CD14-positive monocyte (primary cell): Measurements from ENCODE around the gene FGGY. TPM values are rescaled to one million over a fixed set of nuclear protein-coding genes. Genes with fewer than 3 reads are reported as not detected.
A peak's percentile ranks its signal among the peaks of the same experiment; 100 is the strongest.

ENCODE experiments used
- DNase-seq, 3 donors: peaks; one replicate each; pipeline ENCODE4 v3.0.0-alpha.2; 2011 to 2022
- H2AFZ ChIP-seq: 2 replicates; pipeline ENCODE4 v1.6.0; 2012; ENCODE audit warnings: mild to moderate bottlenecking, low read depth, low read length, inconsistent platforms; ENCODE audit not compliant: insufficient read depth, poor library complexity, severe bottlenecking
- H3K27ac ChIP-seq, 2 donors: 1 replicate in 1 of 2; 2 replicates in 1 of 2; pipeline ENCODE4 v1.5.1; 2012 to 2013; ENCODE audit warnings: low read length in 2 of 2, control low read depth in 1 of 2, inconsistent platforms in 1 of 2, low read depth in 1 of 2, mild to moderate bottlenecking in 1 of 2
- H3K27me3 ChIP-seq, 2 donors: one replicate each; pipeline versions ENCODE4 v1.6.0 to v1.6.1; 2011 to 2013; ENCODE audit warnings: low read length in 2 of 2; ENCODE audit not compliant: control insufficient read depth in 2 of 2, insufficient read depth in 2 of 2
- H3K36me3 ChIP-seq, 2 donors: replicated peaks in 1 of 2; 1 replicate in 1 of 2; 2 replicates in 1 of 2; pipeline versions ENCODE4 v1.5.1 to v1.6.1; 2012 to 2013; ENCODE audit warnings: low read length in 2 of 2, control low read depth in 1 of 2, inconsistent platforms in 1 of 2, mild to moderate bottlenecking in 1 of 2; ENCODE audit not compliant: insufficient read depth in 2 of 2, control insufficient read depth in 1 of 2
- H3K4me1 ChIP-seq, 2 donors: 1 replicate in 1 of 2; 2 replicates in 1 of 2; pipeline versions ENCODE4 v1.5.1 to v1.6.1; 2012 to 2013; ENCODE audit warnings: low read length in 2 of 2, control low read depth in 1 of 2, inconsistent platforms in 1 of 2, mild to moderate bottlenecking in 1 of 2, moderate library complexity in 1 of 2; ENCODE audit not compliant: insufficient read depth in 2 of 2, control insufficient read depth in 1 of 2
- H3K4me2 ChIP-seq: replicated peaks from 2 replicates; pipeline ENCODE3; 2012; ENCODE audit warnings: low read length, moderate library complexity, mild to moderate bottlenecking; ENCODE audit not compliant: poor library complexity, severe bottlenecking; ENCODE audit errors: extremely low read depth
- H3K4me3 ChIP-seq, 3 experiments: fragments of 200-600 bp in 1 of 3; sonication (generic) in 1 of 3; replicated peaks in 1 of 3; 1 replicate in 2 of 3; 2 replicates in 1 of 3; pipeline ENCODE4 v1.5.1; 2011 to 2013; ENCODE audit warnings: low read length in 3 of 3, mild to moderate bottlenecking in 3 of 3, control low read depth in 2 of 3, low read depth in 2 of 3, inconsistent platforms in 1 of 3, moderate library complexity in 1 of 3
- H3K79me2 ChIP-seq: 2 replicates; pipeline ENCODE4 v1.6.0; 2012; ENCODE audit warnings: mild to moderate bottlenecking, control low read depth, inconsistent platforms, low read length, moderate library complexity; ENCODE audit not compliant: insufficient read depth
- H3K9ac ChIP-seq: 2 replicates; pipeline ENCODE4 v1.6.0; 2017; ENCODE audit warnings: low read length, mild to moderate bottlenecking; ENCODE audit not compliant: insufficient read depth, poor library complexity, severe bottlenecking
- H3K9me3 ChIP-seq, 2 donors: replicated peaks in 1 of 2; 1 replicate in 1 of 2; 2 replicates in 1 of 2; pipeline versions ENCODE4 v1.5.1 to v1.6.1; 2012 to 2013; ENCODE audit warnings: low read length in 2 of 2, control low read depth in 1 of 2; ENCODE audit not compliant: control insufficient read depth in 1 of 2, insufficient read depth in 1 of 2
- H4K20me1 ChIP-seq: 2 replicates; pipeline ENCODE4 v1.6.0; 2012; ENCODE audit warnings: mild to moderate bottlenecking, low read length, control low read depth, moderate library complexity; ENCODE audit not compliant: insufficient read depth
- H3K27ac Mint-ChIP-seq, 7 donors: one replicate each; pipeline ENCODE4 v1.8.0; 2020; ENCODE audit warnings: mild to moderate bottlenecking in 7 of 7, mixed read lengths in 7 of 7, moderate library complexity in 6 of 7, inconsistent platforms in 2 of 7
- H3K27me3 Mint-ChIP-seq, 3 donors: one replicate each; pipeline ENCODE4 v1.8.0; 2021 to 2022; ENCODE audit warnings: low read depth in 3 of 3, mild to moderate bottlenecking in 3 of 3, mixed read lengths in 3 of 3, moderate library complexity in 3 of 3, inconsistent platforms in 1 of 3
- H3K36me3 Mint-ChIP-seq, 2 donors: one replicate each; pipeline ENCODE4 v1.8.0; 2020; ENCODE audit warnings: mixed read lengths in 2 of 2, inconsistent platforms in 1 of 2, mild to moderate bottlenecking in 1 of 2
- H3K4me1 Mint-ChIP-seq: one replicate; pipeline ENCODE4 v1.8.0; 2020; ENCODE audit warnings: mild to moderate bottlenecking, mixed read lengths
- H3K4me3 Mint-ChIP-seq, 2 donors: one replicate each; pipeline ENCODE4 v1.8.0; 2020; ENCODE audit warnings: mild to moderate bottlenecking in 2 of 2, mixed read lengths in 2 of 2, moderate library complexity in 1 of 2
- H3K9me3 Mint-ChIP-seq, 7 donors: one replicate each; pipeline ENCODE4 v1.8.0; 2020 to 2022; ENCODE audit warnings: mixed read lengths in 7 of 7, mild to moderate bottlenecking in 6 of 7, moderate library complexity in 6 of 7, inconsistent platforms in 2 of 7
- CTCF ChIP-seq: fragments of 200-600 bp; IDR thresholded peaks from one replicate; pipeline ENCODE4 v1.8.0; 2022; ENCODE audit warnings: antibody characterized with exemption, mild to moderate bottlenecking
- WGBS: methylation state at CpG from one replicate; pipeline ENCODE4 v1.1.5; 2013; ENCODE audit warnings: missing lambda C conversion rate; ENCODE audit not compliant: insufficient coverage; 5-methylcytosine and 5-hydroxymethylcytosine counted together
- intact Hi-C, 2 donors: fragments of 100-400 bp; cut with micrococcal nuclease; formaldehyde crosslinking; loops; one replicate each; pipeline versions ENCODE4 v1.15.0 to v1.15.1; 2023
- polyA plus RNA-seq, 3 donors: library from polyadenylated mRNA; depleted of rRNA in 1 of 3; unstranded in 2 of 3; stranded (reverse) in 1 of 3; fragments of 300-500 nt in 2 of 3; fragments of >200 nt in 1 of 3; fragmentation: Illumina TruSeq in 2 of 3; gene quantifications; 1 replicate in 2 of 3; 2 replicates in 1 of 3; pipeline ENCODE4 v1.2.3, GENCODE V29; 2012 to 2021

Gene FGGY
- polyA plus RNA-seq, 3 donors = 2.3 to 4.3 (median 2.9) TPM

- Histone ChIP-seq H3K36me3 (no peaks in the 10 kb centered on the region), H3K9ac (no peak overlapping the region), H3K4me3 (no peak overlapping the region), H3K9me3 (no peaks in the 10 kb centered on the region), H3K4me2 (no peak overlapping the region), H3K27ac (no peak overlapping the region), H3K4me1 (peaks cover 7 to 8% of the 10 kb centered on the region in 2 donors), H4K20me1 (no peaks in the 10 kb centered on the region), H3K27me3 (no peaks in the 10 kb centered on the region), H3K79me2 (no peaks in the 10 kb centered on the region), H2AFZ (no peak overlapping the region)
- Mint-ChIP-seq H3K9me3 (no peaks in the 10 kb centered on the region), H3K27me3 (peaks cover 0 to 1% (median 0%) of the 10 kb centered on the region in 3 donors), H3K27ac (no peak overlapping the region), H3K36me3 (no peaks in the 10 kb centered on the region), H3K4me3 (no peak overlapping the region), H3K4me1 (peaks cover 7% of the 10 kb centered on the region)
- no peak for DNase-seq
- intact Hi-C loops = loop anchor here in 1 of 2 donors (10.0 kb wide), 2 partner anchors 1008 to 1238 kb away; no protein-coding TSS in a partner anchor
- no peak for TF ChIP-seq CTCF
- no CpG with 5 or more reads among the region's 5 CpGs for WGBS
These were observed 455.9 kb downstream of the FGGY start for GRCh38 chr1:59752556-59753414.

GRCh38 chr1:59755069-59755685, 458.3 kb downstream of the FGGY start:
- Histone ChIP-seq H3K27ac (no peak overlapping the region), H3K27me3 (no peaks in the 10 kb centered on the region), H3K4me2 (no peak overlapping the region), H3K4me1 (peaks cover 13 to 16% of the 10 kb centered on the region in 2 donors), H3K9me3 (no peaks in the 10 kb centered on the region), H3K9ac (no peak overlapping the region), H3K4me3 (no peak overlapping the region), H2AFZ (no peak overlapping the region), H3K36me3 (no peaks in the 10 kb centered on the region), H4K20me1 (no peaks in the 10 kb centered on the region), H3K79me2 (no peaks in the 10 kb centered on the region)
- Mint-ChIP-seq H3K27ac (peak overlapping the region in 1 of 7 donors; percentile 23), H3K36me3 (no peaks in the 10 kb centered on the region), H3K4me3 (no peak overlapping the region), H3K4me1 (peaks cover 15% of the 10 kb centered on the region), H3K27me3 (peaks cover 0 to 2% (median 1%) of the 10 kb centered on the region in 3 donors), H3K9me3 (no peaks in the 10 kb centered on the region)
- TF ChIP-seq CTCF = no peak
- no peak for DNase-seq
- intact Hi-C loops = loop anchor here (5.0 to 10.0 kb wide), 4 partner anchors 1010 to 1240 kb away; no protein-coding TSS in a partner anchor
- 93% methylated on average over 5 of the region's 9 CpGs for WGBS
